ENCODE data around the gene TSPAN14.

DNA sequence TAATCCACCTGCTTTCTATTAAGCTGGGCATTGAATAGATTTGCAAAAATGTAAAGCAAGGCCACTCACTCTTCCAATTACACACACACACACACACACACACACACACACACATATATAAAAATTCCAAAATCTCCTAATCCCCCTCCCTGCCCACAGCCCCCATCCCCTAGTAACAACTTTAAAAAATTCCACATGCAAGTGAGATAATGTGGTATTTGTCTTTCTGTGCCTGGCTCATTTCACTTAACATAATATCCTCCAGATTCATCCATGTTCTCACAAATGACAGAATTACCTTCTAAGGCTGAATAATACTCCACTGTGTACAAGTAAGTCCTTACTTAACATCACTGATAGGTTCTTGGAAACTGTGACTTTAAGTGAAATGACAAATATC lies 107.8 kb downstream of the TSPAN14 start:
- TF ChIP-seq POLR2A (IDR thresholded peaks at IDR 0.05; ENCODE audit: low read length) (no peak), GATA1 (IDR thresholded peaks at IDR 0.05; ENCODE audit: low read depth, low read length) (no peak)
